ENCODE data around the gene AP1S3.

DNA sequence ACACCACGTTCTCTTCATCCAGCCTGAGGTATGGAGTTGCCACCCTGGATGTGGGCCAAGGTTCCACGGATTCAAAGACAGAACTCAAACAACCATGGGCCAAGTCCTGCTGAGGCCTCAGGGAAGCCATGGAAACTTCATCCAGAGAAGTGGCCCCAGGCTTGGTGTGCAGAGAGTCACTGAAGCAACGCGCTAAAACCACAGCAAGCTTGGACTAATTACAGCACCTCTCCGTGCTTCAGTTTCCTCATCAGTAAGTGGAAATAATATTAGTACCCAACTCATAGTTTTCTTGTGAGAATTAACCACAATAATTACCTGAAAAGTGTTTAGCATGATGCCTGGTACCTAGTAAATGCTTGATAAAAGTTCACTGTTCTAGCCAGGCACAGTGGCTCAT, 19.2 kb upstream of the AP1S3 start:
- no peak for TF ChIP-seq POLR2A (IDR thresholded peaks at IDR 0.05; ENCODE audit: low read depth, low read length)
- TF ChIP-seq, protein P1, sequence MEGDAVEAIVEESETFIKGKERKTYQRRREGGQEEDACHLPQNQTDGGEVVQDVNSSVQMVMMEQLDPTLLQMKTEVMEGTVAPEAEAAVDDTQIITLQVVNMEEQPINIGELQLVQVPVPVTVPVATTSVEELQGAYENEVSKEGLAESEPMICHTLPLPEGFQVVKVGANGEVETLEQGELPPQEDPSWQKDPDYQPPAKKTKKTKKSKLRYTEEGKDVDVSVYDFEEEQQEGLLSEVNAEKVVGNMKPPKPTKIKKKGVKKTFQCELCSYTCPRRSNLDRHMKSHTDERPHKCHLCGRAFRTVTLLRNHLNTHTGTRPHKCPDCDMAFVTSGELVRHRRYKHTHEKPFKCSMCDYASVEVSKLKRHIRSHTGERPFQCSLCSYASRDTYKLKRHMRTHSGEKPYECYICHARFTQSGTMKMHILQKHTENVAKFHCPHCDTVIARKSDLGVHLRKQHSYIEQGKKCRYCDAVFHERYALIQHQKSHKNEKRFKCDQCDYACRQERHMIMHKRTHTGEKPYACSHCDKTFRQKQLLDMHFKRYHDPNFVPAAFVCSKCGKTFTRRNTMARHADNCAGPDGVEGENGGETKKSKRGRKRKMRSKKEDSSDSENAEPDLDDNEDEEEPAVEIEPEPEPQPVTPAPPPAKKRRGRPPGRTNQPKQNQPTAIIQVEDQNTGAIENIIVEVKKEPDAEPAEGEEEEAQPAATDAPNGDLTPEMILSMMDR (conservative IDR thresholded peaks at IDR 0.05; ENCODE audit: low read depth, low read length) = no peak
- no peak for TF ChIP-seq CEBPB (IDR thresholded peaks at IDR 0.05; ENCODE audit: low read depth, low read length)
- TF ChIP-seq MAFK (IDR thresholded peaks at IDR 0.05; ENCODE audit: low read depth, low read length) = no peak
- TF ChIP-seq, protein P2, sequence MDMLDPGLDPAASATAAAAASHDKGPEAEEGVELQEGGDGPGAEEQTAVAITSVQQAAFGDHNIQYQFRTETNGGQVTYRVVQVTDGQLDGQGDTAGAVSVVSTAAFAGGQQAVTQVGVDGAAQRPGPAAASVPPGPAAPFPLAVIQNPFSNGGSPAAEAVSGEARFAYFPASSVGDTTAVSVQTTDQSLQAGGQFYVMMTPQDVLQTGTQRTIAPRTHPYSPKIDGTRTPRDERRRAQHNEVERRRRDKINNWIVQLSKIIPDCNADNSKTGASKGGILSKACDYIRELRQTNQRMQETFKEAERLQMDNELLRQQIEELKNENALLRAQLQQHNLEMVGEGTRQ (IDR thresholded peaks at IDR 0.05; ENCODE audit: low read depth, low read length) = no peak
- TF ChIP-seq MXI1 (IDR thresholded peaks at IDR 0.05; ENCODE audit: borderline replicate concordance, low read depth, low read length) = no peak
- no peak for TF ChIP-seq FOS (IDR thresholded peaks at IDR 0.05; ENCODE audit: low read depth, low read length)

All from IMR-90 (cell line).